C4-2B (cell line): ENCODE measurements around the gene ERC2.

Experiments used
- CTCF ChIP-seq: fragments of 450-650 bp; conservative IDR thresholded peaks from 2 replicates; pipeline ENCODE4 v1.5.1; 2017; ENCODE audit warnings: mild to moderate bottlenecking
- ZFX ChIP-seq: fragments of 450-650 bp; IDR thresholded peaks from 2 replicates; pipeline ENCODE4 v1.6.1; 2017

GRCh38 chr3:55711646-55712045 is 756.6 kb downstream of the ERC2 start:
- no peak for TF ChIP-seq CTCF
- no peak for TF ChIP-seq ZFX
